H9 (cell line): ENCODE data around the gene TATDN2. TPM values are rescaled to one million over a fixed set of nuclear protein-coding genes. Genes with fewer than 3 reads are reported as not detected.

Experiments
- DNase-seq: peaks from one replicate; pipeline ENCODE4 v3.0.0-alpha.2; 2017
- H2AFZ ChIP-seq: one replicate; pipeline ENCODE4 v1.6.1; 2013; ENCODE audit warnings: mild to moderate bottlenecking, low read length, control low read depth, moderate library complexity
- H2AK5ac ChIP-seq: 2 replicates; pipeline ENCODE4 v1.6.1; 2013; ENCODE audit warnings: low read length, control low read depth, mixed read lengths; ENCODE audit not compliant: insufficient read length
- H2BK120ac ChIP-seq: one replicate; pipeline ENCODE4 v1.6.1; 2013; ENCODE audit warnings: low read depth, mild to moderate bottlenecking, low read length, control low read depth, inconsistent platforms; ENCODE audit not compliant: poor library complexity, severe bottlenecking
- H2BK12ac ChIP-seq: 2 replicates; pipeline ENCODE4 v1.6.1; 2013; ENCODE audit warnings: low read length, control low read depth, mixed read lengths, low read depth; ENCODE audit not compliant: insufficient read length
- H2BK15ac ChIP-seq: 2 replicates; pipeline ENCODE4 v1.6.1; 2013; ENCODE audit warnings: low read depth, low read length, control low read depth
- H2BK20ac ChIP-seq: one replicate; pipeline ENCODE4 v1.6.1; 2013; ENCODE audit warnings: low read depth, mild to moderate bottlenecking, low read length, control low read depth, inconsistent platforms; ENCODE audit not compliant: poor library complexity, severe bottlenecking
- H2BK5ac ChIP-seq: 2 replicates; pipeline ENCODE4 v1.6.1; 2013; ENCODE audit warnings: low read length, control low read depth, mixed read lengths; ENCODE audit not compliant: insufficient read length
- H3K14ac ChIP-seq: 2 replicates; pipeline ENCODE4 v1.6.1; 2013; ENCODE audit warnings: low read length, control low read depth; ENCODE audit not compliant: insufficient read depth
- H3K18ac ChIP-seq: 2 replicates; pipeline ENCODE4 v1.6.1; 2013; ENCODE audit warnings: low read depth, mild to moderate bottlenecking, mixed read lengths, low read length, control low read depth; ENCODE audit not compliant: insufficient read length
- H3K23ac ChIP-seq: 2 replicates; pipeline ENCODE4 v1.6.1; 2013; ENCODE audit warnings: low read length, control low read depth, mixed read lengths, low read depth; ENCODE audit not compliant: insufficient read length
- H3K23me2 ChIP-seq: 2 replicates; pipeline ENCODE4 v1.6.1; 2013; ENCODE audit warnings: low read depth, mild to moderate bottlenecking, mixed read lengths, low read length, control low read depth; ENCODE audit not compliant: insufficient read length, poor library complexity, severe bottlenecking
- H3K27ac ChIP-seq: 2 replicates; pipeline ENCODE4 v1.5.1; 2013; ENCODE audit warnings: low read length, control low read depth, mixed read lengths, low read depth; ENCODE audit not compliant: insufficient read length
- H3K27me3 ChIP-seq: 2 replicates; pipeline ENCODE4 v1.6.1; 2013; ENCODE audit warnings: low read length, control low read depth, inconsistent platforms; ENCODE audit not compliant: insufficient read depth
- H3K4ac ChIP-seq: 2 replicates; pipeline ENCODE4 v1.6.1; 2013; ENCODE audit warnings: low read depth, mild to moderate bottlenecking, control low read depth, inconsistent platforms, low read length, moderate library complexity
- H3K4me1 ChIP-seq: 2 replicates; pipeline ENCODE4 v1.6.1; 2013; ENCODE audit warnings: low read length, control low read depth, inconsistent platforms; ENCODE audit not compliant: insufficient read depth
- H3K4me2 ChIP-seq: 2 replicates; pipeline ENCODE4 v1.6.1; 2013; ENCODE audit warnings: low read length, control low read depth, mixed read lengths; ENCODE audit not compliant: insufficient read length, insufficient read depth
- H3K56ac ChIP-seq: 2 replicates; pipeline ENCODE4 v1.6.1; 2013; ENCODE audit warnings: low read depth, mild to moderate bottlenecking, mixed read lengths, low read length, control low read depth; ENCODE audit not compliant: insufficient read length
- H3K79me1 ChIP-seq: 2 replicates; pipeline ENCODE4 v1.6.1; 2013; ENCODE audit warnings: low read depth, mild to moderate bottlenecking, moderate library complexity, low read length, control low read depth, inconsistent platforms; ENCODE audit not compliant: insufficient read depth, poor library complexity, severe bottlenecking
- H3K79me2 ChIP-seq: 2 replicates; pipeline ENCODE4 v1.6.1; 2013; ENCODE audit warnings: low read length, control low read depth, inconsistent platforms; ENCODE audit not compliant: insufficient read depth
- H3K9ac ChIP-seq: 2 replicates; pipeline ENCODE4 v1.6.1; 2013; ENCODE audit warnings: low read length, control low read depth, mixed read lengths; ENCODE audit not compliant: insufficient read length; ENCODE audit errors: extremely low read depth
- H3K9me3 ChIP-seq: one replicate; pipeline ENCODE4 v1.6.1; 2013; ENCODE audit warnings: low read depth, low read length, inconsistent platforms; ENCODE audit not compliant: control insufficient read depth
- H3T11ph ChIP-seq: one replicate; pipeline ENCODE4 v1.6.1; 2013; ENCODE audit warnings: mild to moderate bottlenecking, low read length, control low read depth, inconsistent platforms
- H4K20me1 ChIP-seq: one replicate; pipeline ENCODE4 v1.6.1; 2013; ENCODE audit not compliant: control insufficient read depth, insufficient read length, insufficient read depth
- H4K5ac ChIP-seq: 2 replicates; pipeline ENCODE4 v1.6.1; 2013; ENCODE audit warnings: low read depth, mild to moderate bottlenecking, mixed read lengths, low read length, control low read depth; ENCODE audit not compliant: insufficient read length
- H4K8ac ChIP-seq: replicated peaks from 2 replicates; pipeline ENCODE4 v1.6.1; 2013; ENCODE audit warnings: low read length, control low read depth, mixed read lengths, low read depth; ENCODE audit not compliant: insufficient read length
- H4K91ac ChIP-seq: 2 replicates; pipeline ENCODE4 v1.6.1; 2013; ENCODE audit warnings: low read depth, mild to moderate bottlenecking, moderate library complexity, mixed read lengths, low read length, control low read depth; ENCODE audit not compliant: insufficient read length
- H3K27ac Mint-ChIP-seq, 3 experiments: 2 replicates in 2 of 3; 3 replicates in 1 of 3; pipeline ENCODE4 v1.8.0; 2020 to 2021; ENCODE audit warnings: mixed read lengths in 3 of 3, mild to moderate bottlenecking in 1 of 3, moderate library complexity in 1 of 3
- H3K27me3 Mint-ChIP-seq: 2 replicates; pipeline ENCODE4 v1.8.0; 2021; ENCODE audit warnings: low read depth, mild to moderate bottlenecking, moderate library complexity, mixed read lengths
- H3K36me3 Mint-ChIP-seq, 3 experiments: 2 replicates in 2 of 3; 3 replicates in 1 of 3; pipeline ENCODE4 v1.8.0; 2020 to 2021; ENCODE audit warnings: low read depth in 3 of 3, mixed read lengths in 3 of 3; ENCODE audit not compliant: insufficient read depth in 1 of 3
- H3K4me1 Mint-ChIP-seq, 2 experiments: 2 replicates each; pipeline ENCODE4 v1.8.0; 2020; ENCODE audit warnings: mixed read lengths in 2 of 2
- H3K4me3 Mint-ChIP-seq, 2 experiments: 2 replicates in 1 of 2; 3 replicates in 1 of 2; pipeline ENCODE4 v1.8.0; 2020 to 2021; ENCODE audit warnings: mild to moderate bottlenecking in 2 of 2, mixed read lengths in 2 of 2, moderate library complexity in 1 of 2
- H3K9me3 Mint-ChIP-seq, 2 experiments: 2 replicates in 1 of 2; 3 replicates in 1 of 2; pipeline ENCODE4 v1.8.0; 2020; ENCODE audit warnings: mild to moderate bottlenecking in 2 of 2, mixed read lengths in 2 of 2, moderate library complexity in 1 of 2
- WGBS: extraction: QIAGEN DNeasy Blood & Tissue Kit; methylation state at CpG from one replicate; pipeline ENCODE4 v1.1.7; 2013; ENCODE audit warnings: missing lambda C conversion rate, low lambda C conversion rate, mixed read lengths; ENCODE audit not compliant: insufficient read length; ENCODE audit errors: extremely low coverage; 5-methylcytosine and 5-hydroxymethylcytosine counted together
- total RNA-seq: library from RNA; stranded (reverse); gene quantifications from 2 replicates; pipeline ENCODE4 v1.2.1, GENCODE V29; 2021
- TF ChIP-seq, protein P1 (sequence below): fragments of 200-600 bp; sonication (generic); conservative IDR thresholded peaks from 3 replicates; pipeline ENCODE4 v1.8.0; 2021; ENCODE audit warnings: antibody characterized with exemption, mild to moderate bottlenecking

Gene TATDN2
- total RNA-seq, 1 experiment from 2014 or later: 34.4 TPM

DNA sequence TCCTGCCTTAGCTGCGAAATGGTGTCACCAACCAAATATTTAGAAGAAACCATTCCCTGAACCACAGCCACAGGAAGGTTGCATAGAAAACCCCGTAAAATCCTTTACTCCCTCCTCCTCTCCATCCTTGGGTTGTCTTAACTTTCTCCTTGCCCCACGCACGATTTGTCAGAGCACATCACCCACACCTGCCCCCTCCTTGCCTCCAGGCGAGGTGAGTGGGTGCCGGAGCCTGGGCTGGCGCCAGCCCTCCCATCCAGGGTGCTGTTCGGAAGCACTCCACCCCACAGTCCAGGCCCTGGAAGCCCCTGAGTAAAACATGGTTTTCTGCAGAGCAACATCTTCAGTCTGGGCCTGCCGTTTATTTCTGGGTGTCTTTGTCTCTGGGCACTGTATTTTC is 40.8 kb downstream of the TATDN2 start:
- no peak for DNase-seq
- WGBS: no CpG with 5 or more reads among the region's 9 CpGs
- Mint-ChIP-seq H3K4me3 (no peak overlapping the region), H3K9me3 (no peaks in the 10 kb centered on the region), H3K27me3 (no peaks in the 10 kb centered on the region), H3K36me3 (peaks cover 5 to 38% (median 10%) of the 10 kb centered on the region in 3 experiments; a peak in 6 of 7 replicates), H3K27ac (no peak overlapping the region), H3K4me1 (peaks cover 19% of the 10 kb centered on the region in 2 experiments)
- H2BK5ac ChIP-seq: no peak overlapping the region
- no peaks in the 10 kb centered on the region for H4K20me1 ChIP-seq
- no peak overlapping the region for H3K4ac ChIP-seq
- H3K23me2 ChIP-seq: no peaks in the 10 kb centered on the region
- H3K23ac ChIP-seq: no peak overlapping the region
- no peak overlapping the region for H3K14ac ChIP-seq
- TF ChIP-seq, protein P1, sequence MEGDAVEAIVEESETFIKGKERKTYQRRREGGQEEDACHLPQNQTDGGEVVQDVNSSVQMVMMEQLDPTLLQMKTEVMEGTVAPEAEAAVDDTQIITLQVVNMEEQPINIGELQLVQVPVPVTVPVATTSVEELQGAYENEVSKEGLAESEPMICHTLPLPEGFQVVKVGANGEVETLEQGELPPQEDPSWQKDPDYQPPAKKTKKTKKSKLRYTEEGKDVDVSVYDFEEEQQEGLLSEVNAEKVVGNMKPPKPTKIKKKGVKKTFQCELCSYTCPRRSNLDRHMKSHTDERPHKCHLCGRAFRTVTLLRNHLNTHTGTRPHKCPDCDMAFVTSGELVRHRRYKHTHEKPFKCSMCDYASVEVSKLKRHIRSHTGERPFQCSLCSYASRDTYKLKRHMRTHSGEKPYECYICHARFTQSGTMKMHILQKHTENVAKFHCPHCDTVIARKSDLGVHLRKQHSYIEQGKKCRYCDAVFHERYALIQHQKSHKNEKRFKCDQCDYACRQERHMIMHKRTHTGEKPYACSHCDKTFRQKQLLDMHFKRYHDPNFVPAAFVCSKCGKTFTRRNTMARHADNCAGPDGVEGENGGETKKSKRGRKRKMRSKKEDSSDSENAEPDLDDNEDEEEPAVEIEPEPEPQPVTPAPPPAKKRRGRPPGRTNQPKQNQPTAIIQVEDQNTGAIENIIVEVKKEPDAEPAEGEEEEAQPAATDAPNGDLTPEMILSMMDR: no peak
- no peak overlapping the region for H2BK120ac ChIP-seq
- H3T11ph ChIP-seq: no peak overlapping the region
- H3K56ac ChIP-seq: no peak overlapping the region
- no peak overlapping the region for H2BK20ac ChIP-seq
- H3K79me1 ChIP-seq: no peaks in the 10 kb centered on the region
- H3K27me3 ChIP-seq: no peaks in the 10 kb centered on the region
- no peak overlapping the region for H2AFZ ChIP-seq
- no peaks in the 10 kb centered on the region for H3K79me2 ChIP-seq
- no peak overlapping the region for H3K27ac ChIP-seq
- 0 out of 2 replicates have a peak, but pooled peaks cover 1% of the 10 kb centered on the region for H3K4me1 ChIP-seq
- no peak overlapping the region for H2AK5ac ChIP-seq
- H3K9me3 ChIP-seq: no peaks in the 10 kb centered on the region
- H4K5ac ChIP-seq: no peak overlapping the region
- no peak overlapping the region for H4K91ac ChIP-seq
- no peak overlapping the region for H3K18ac ChIP-seq
- H2BK15ac ChIP-seq: no peak overlapping the region
- no peak overlapping the region for H3K9ac ChIP-seq
- no peak overlapping the region for H4K8ac ChIP-seq
- H2BK12ac ChIP-seq: no peak overlapping the region
- no peak overlapping the region for H3K4me2 ChIP-seq
